HEK293 (cell line): Measurements from ENCODE around the gene ZNF18.

Source experiments
- ATF2 ChIP-seq: fragments of 450-650 bp; formaldehyde crosslinking; IDR thresholded peaks from 2 replicates; pipeline ENCODE4 v1.5.1; 2016; ENCODE audit warnings: missing biosample characterization, missing genetic modification characterization, low read depth
- EGR2 ChIP-seq: fragments of 450-650 bp; formaldehyde crosslinking; IDR thresholded peaks from 2 replicates; pipeline ENCODE4 v1.5.1; 2016; ENCODE audit warnings: low read depth, missing biosample characterization, missing genetic modification characterization
- IKZF3 ChIP-seq: fragments of 450-650 bp; IDR thresholded peaks from 2 replicates; pipeline ENCODE4 v1.5.0; 2018; ENCODE audit warnings: missing biosample characterization, mild to moderate bottlenecking, missing genetic modification characterization, moderate library complexity
- KLF16 ChIP-seq: fragments of 450-650 bp; formaldehyde crosslinking; IDR thresholded peaks from 2 replicates; pipeline ENCODE4 v1.5.1; 2017; ENCODE audit warnings: missing biosample characterization, missing genetic modification characterization
- PATZ1 ChIP-seq: fragments of 450-650 bp; formaldehyde crosslinking; IDR thresholded peaks from 2 replicates; pipeline ENCODE4 v1.5.1; 2016; ENCODE audit warnings: missing biosample characterization, missing genetic modification characterization
- SP3 ChIP-seq: fragments of 450-650 bp; formaldehyde crosslinking; IDR thresholded peaks from 2 replicates; pipeline ENCODE4 v1.5.1; 2016; ENCODE audit warnings: missing biosample characterization, missing genetic modification characterization
- TCF7L2 ChIP-seq: IDR thresholded peaks from 2 replicates; pipeline ENCODE4 v1.6.1; 2011; ENCODE audit warnings: low read depth, mild to moderate bottlenecking, inconsistent platforms, low read length, moderate library complexity, borderline replicate concordance
- WT1 ChIP-seq: fragments of 450-650 bp; formaldehyde crosslinking; IDR thresholded peaks from 2 replicates; pipeline ENCODE4 v1.5.1; 2016; ENCODE audit warnings: missing biosample characterization, missing genetic modification characterization
- YY1 ChIP-seq: fragments of 450-650 bp; formaldehyde crosslinking; IDR thresholded peaks from 2 replicates; pipeline ENCODE4 v1.5.1; 2018; ENCODE audit warnings: missing biosample characterization, missing genetic modification characterization
- YY2 ChIP-seq: fragments of 450-650 bp; formaldehyde crosslinking; IDR thresholded peaks from 2 replicates; pipeline ENCODE4 v1.5.1; 2016; ENCODE audit warnings: missing biosample characterization, missing genetic modification characterization
- ZBTB8A ChIP-seq: fragments of 450-650 bp; formaldehyde crosslinking; IDR thresholded peaks from 2 replicates; pipeline ENCODE4 v1.5.1; 2016; ENCODE audit warnings: missing biosample characterization, missing genetic modification characterization
- ZEB2 ChIP-seq: fragments of 450-650 bp; formaldehyde crosslinking; IDR thresholded peaks from 2 replicates; pipeline ENCODE4 v1.5.1; 2016; ENCODE audit warnings: missing biosample characterization, missing genetic modification characterization
- ZFHX2 ChIP-seq: fragments of 450-650 bp; formaldehyde crosslinking; conservative IDR thresholded peaks from 2 replicates; pipeline ENCODE4 v1.5.1; 2016; ENCODE audit warnings: missing biosample characterization, missing genetic modification characterization
- ZIC2 ChIP-seq: fragments of 450-650 bp; formaldehyde crosslinking; IDR thresholded peaks from 2 replicates; pipeline ENCODE4 v1.5.1; 2016; ENCODE audit warnings: missing biosample characterization, missing genetic modification characterization
- ZNF112 ChIP-seq: fragments of 450-650 bp; formaldehyde crosslinking; IDR thresholded peaks from 2 replicates; pipeline ENCODE4 v1.5.0; 2017; ENCODE audit warnings: missing biosample characterization, missing genetic modification characterization
- ZNF121 ChIP-seq: fragments of 450-650 bp; formaldehyde crosslinking; IDR thresholded peaks from 2 replicates; pipeline ENCODE4 v1.5.1; 2016; ENCODE audit warnings: missing biosample characterization, missing genetic modification characterization
- ZNF16 ChIP-seq: fragments of 450-650 bp; formaldehyde crosslinking; IDR thresholded peaks from 2 replicates; pipeline ENCODE4 v1.5.1; 2016; ENCODE audit warnings: low read depth, missing biosample characterization, missing genetic modification characterization
- ZNF184 ChIP-seq: fragments of 450-650 bp; IDR thresholded peaks from 2 replicates; pipeline ENCODE4 v1.5.1; 2018; ENCODE audit warnings: missing biosample characterization, mild to moderate bottlenecking, missing genetic modification characterization
- ZNF202 ChIP-seq: fragments of 450-650 bp; formaldehyde crosslinking; IDR thresholded peaks from 2 replicates; pipeline ENCODE4 v1.5.1; 2016; ENCODE audit warnings: missing biosample characterization, missing genetic modification characterization, borderline replicate concordance
- ZNF292 ChIP-seq: fragments of 450-650 bp; formaldehyde crosslinking; IDR thresholded peaks from 2 replicates; pipeline ENCODE4 v1.5.1; 2016; ENCODE audit warnings: low read depth, missing biosample characterization, missing genetic modification characterization, borderline replicate concordance
- ZNF324 ChIP-seq: fragments of 450-650 bp; formaldehyde crosslinking; IDR thresholded peaks from 2 replicates; pipeline ENCODE4 v1.5.1; 2016; ENCODE audit warnings: missing biosample characterization, missing genetic modification characterization
- ZNF510 ChIP-seq: fragments of 450-650 bp; formaldehyde crosslinking; IDR thresholded peaks from 2 replicates; pipeline ENCODE4 v1.5.1; 2018; ENCODE audit warnings: mild to moderate bottlenecking, missing genetic modification characterization, missing biosample characterization; ENCODE audit not compliant: insufficient replicate concordance
- ZNF600 ChIP-seq: fragments of 450-650 bp; formaldehyde crosslinking; IDR thresholded peaks from 2 replicates; pipeline ENCODE4 v1.5.1; 2016; ENCODE audit warnings: missing biosample characterization, missing genetic modification characterization
- ZNF623 ChIP-seq: fragments of 450-650 bp; formaldehyde crosslinking; IDR thresholded peaks from 2 replicates; pipeline ENCODE4 v1.5.1; 2016; ENCODE audit warnings: missing biosample characterization, missing genetic modification characterization
- ZNF624 ChIP-seq: fragments of 450-650 bp; formaldehyde crosslinking; IDR thresholded peaks from 2 replicates; pipeline ENCODE4 v1.5.1; 2017; ENCODE audit warnings: missing biosample characterization, missing genetic modification characterization
- ZNF660 ChIP-seq: fragments of 450-650 bp; IDR thresholded peaks from 2 replicates; pipeline ENCODE4 v1.5.1; 2018; ENCODE audit warnings: missing biosample characterization, mild to moderate bottlenecking, missing genetic modification characterization
- ZNF830 ChIP-seq: fragments of 450-650 bp; IDR thresholded peaks from 2 replicates; pipeline ENCODE4 v1.5.0; 2018; ENCODE audit warnings: missing biosample characterization, missing genetic modification characterization, low read depth, mild to moderate bottlenecking, moderate library complexity
- TF ChIP-seq, protein P1 (sequence below): fragments of 450-650 bp; formaldehyde crosslinking; IDR thresholded peaks from 2 replicates; pipeline ENCODE4 v1.5.1; 2016; ENCODE audit warnings: missing biosample characterization, missing genetic modification characterization
- TF ChIP-seq, protein P2 (sequence below): fragments of 450-650 bp; formaldehyde crosslinking; IDR thresholded peaks from 2 replicates; pipeline ENCODE4 v1.5.1; 2017; ENCODE audit warnings: missing biosample characterization, missing genetic modification characterization
- TF ChIP-seq, protein P3 (sequence below): fragments of 450-650 bp; formaldehyde crosslinking; IDR thresholded peaks from 2 replicates; pipeline ENCODE4 v1.5.1; 2016; ENCODE audit warnings: missing biosample characterization, missing genetic modification characterization

The ZNF18 gene

GRCh38 chr17:11997147-11997971 is at the start of gene ZNF18 (continued):
- TF ChIP-seq ZNF202 (tag by site-specific recombination) (no peak), ZIC2 (peak; percentile 27; the same call in 1 of the 2 replicates), ZNF121 (tag by site-specific recombination) (no peak), ZNF600 (peak; percentile 92), IKZF3 (no peak), EGR2 (tag by site-specific recombination) (no peak), TCF7L2 (no peak), PATZ1 (tag by site-specific recombination) (peak; percentile 80; the same call in 1 of the 2 replicates), ZNF112 (no peak), ZNF660 (tag by site-specific recombination) (no peak; the same call in 1 of the 2 replicates), ZFHX2 (tag by site-specific recombination) (0 out of 2 replicates have a peak, but pooled peaks have one; percentile 19), ZNF830 (tag by site-specific recombination) (no peak), ZBTB8A (tag by site-specific recombination) (peak; percentile 91), ZNF292 (tag by site-specific recombination) (no peak), WT1 (tag by site-specific recombination) (no peak), KLF16 (tag by site-specific recombination) (peak; percentile 35; the same call in 1 of the 2 replicates), ZNF510 (no peak), ZNF324 (tag by site-specific recombination) (no peak), ZNF184 (tag by site-specific recombination) (no peak), ZNF623 (tag by site-specific recombination) (peak; percentile 15; the same call in 1 of the 2 replicates), YY1 (peak; percentile 82), ZEB2 (no peak; the same call in 1 of the 2 replicates), SP3 (tag by site-specific recombination) (peak; percentile 79), ATF2 (tag by site-specific recombination) (no peak), ZNF16 (tag by site-specific recombination) (no peak), YY2 (tag by site-specific recombination) (peak; percentile 67), ZNF624 (tag by site-specific recombination) (no peak)
- TF ChIP-seq, protein P1, sequence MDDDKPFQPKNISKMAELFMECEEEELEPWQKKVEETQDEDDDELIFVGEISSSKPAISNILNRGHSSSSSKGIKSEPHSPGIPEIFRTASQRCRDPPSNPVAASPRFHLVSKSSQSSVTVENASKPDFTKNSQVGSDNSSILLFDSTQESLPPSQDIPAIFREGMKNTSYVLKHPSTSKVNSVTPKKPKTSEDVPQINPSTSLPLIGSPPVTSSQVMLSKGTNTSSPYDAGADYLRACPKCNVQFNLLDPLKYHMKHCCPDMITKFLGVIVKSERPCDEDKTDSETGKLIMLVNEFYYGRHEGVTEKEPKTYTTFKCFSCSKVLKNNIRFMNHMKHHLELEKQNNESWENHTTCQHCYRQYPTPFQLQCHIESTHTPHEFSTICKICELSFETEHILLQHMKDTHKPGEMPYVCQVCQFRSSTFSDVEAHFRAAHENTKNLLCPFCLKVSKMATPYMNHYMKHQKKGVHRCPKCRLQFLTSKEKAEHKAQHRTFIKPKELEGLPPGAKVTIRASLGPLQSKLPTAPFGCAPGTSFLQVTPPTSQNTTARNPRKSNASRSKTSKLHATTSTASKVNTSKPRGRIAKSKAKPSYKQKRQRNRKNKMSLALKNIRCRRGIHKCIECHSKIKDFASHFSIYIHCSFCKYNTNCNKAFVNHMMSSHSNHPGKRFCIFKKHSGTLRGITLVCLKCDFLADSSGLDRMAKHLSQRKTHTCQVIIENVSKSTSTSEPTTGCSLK (tag by site-specific recombination): no peak
- TF ChIP-seq, protein P2, sequence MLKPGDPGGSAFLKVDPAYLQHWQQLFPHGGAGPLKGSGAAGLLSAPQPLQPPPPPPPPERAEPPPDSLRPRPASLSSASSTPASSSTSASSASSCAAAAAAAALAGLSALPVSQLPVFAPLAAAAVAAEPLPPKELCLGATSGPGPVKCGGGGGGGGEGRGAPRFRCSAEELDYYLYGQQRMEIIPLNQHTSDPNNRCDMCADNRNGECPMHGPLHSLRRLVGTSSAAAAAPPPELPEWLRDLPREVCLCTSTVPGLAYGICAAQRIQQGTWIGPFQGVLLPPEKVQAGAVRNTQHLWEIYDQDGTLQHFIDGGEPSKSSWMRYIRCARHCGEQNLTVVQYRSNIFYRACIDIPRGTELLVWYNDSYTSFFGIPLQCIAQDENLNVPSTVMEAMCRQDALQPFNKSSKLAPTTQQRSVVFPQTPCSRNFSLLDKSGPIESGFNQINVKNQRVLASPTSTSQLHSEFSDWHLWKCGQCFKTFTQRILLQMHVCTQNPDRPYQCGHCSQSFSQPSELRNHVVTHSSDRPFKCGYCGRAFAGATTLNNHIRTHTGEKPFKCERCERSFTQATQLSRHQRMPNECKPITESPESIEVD (tag by site-specific recombination): no peak
- TF ChIP-seq, protein P3, sequence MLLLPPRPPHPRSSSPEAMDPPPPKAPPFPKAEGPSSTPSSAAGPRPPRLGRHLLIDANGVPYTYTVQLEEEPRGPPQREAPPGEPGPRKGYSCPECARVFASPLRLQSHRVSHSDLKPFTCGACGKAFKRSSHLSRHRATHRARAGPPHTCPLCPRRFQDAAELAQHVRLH: 0 out of 2 replicates have a peak, but pooled peaks have one; percentile 10
